IMR-90 (cell line): ENCODE measurements around the gene COL4A3. TPM values are rescaled to one million over a fixed set of nuclear protein-coding genes. Genes with fewer than 3 reads are reported as not detected.

Source experiments
- ATAC-seq: fragments of 200-7000 bp; cut with Tn5 transposase; 2 replicates; pipeline ENCODE4 v1.9.1; 2020; ENCODE audit warnings: low read depth, mild to moderate bottlenecking, moderate library complexity
- BruUV-seq: library from RNA; stranded (reverse); fragments of 400-500 nt; replicated peaks from 2 replicates; lab custom pipeline; 2021; lab: Mats Ljungman, UMichigan
- CTCF ChIA-PET: fragments of 300-600 bp; formaldehyde crosslinking; extraction: SDS; loops from one replicate; lab custom pipeline; 2021; ENCODE audit warnings: antibody characterized with exemption; lab: Yijun Ruan, JAX
- POLR2A ChIA-PET: fragments of 300-600 bp; sonication (Branson Sonifier 250); formaldehyde crosslinking; loops from one replicate; lab custom pipeline; 2022; ENCODE audit warnings: antibody characterized with exemption; ENCODE audit not compliant: unreplicated experiment; lab: Charles Lee
- DNase-seq: peaks from one replicate; pipeline ENCODE4 v3.0.0; 2013
- H2AFZ ChIP-seq: replicated peaks from 2 replicates; pipeline ENCODE3; 2013; ENCODE audit warnings: low read length, mild to moderate bottlenecking; ENCODE audit not compliant: poor library complexity
- H2AK5ac ChIP-seq: 2 replicates; pipeline ENCODE4 v1.6.1; 2013; ENCODE audit warnings: low read depth, low read length, inconsistent platforms
- H2AK9ac ChIP-seq: replicated peaks from 2 replicates; pipeline ENCODE3; 2013; ENCODE audit warnings: mild to moderate bottlenecking, low read depth, low read length, moderate library complexity; ENCODE audit not compliant: poor library complexity
- H2BK120ac ChIP-seq: 2 replicates; pipeline ENCODE4 v1.6.1; 2013; ENCODE audit warnings: low read depth, low read length, inconsistent platforms
- H2BK15ac ChIP-seq: 3 replicates; pipeline ENCODE4 v1.6.1; 2013; ENCODE audit warnings: low read depth, low read length, inconsistent platforms
- H2BK20ac ChIP-seq: 2 replicates; pipeline ENCODE4 v1.6.1; 2013; ENCODE audit warnings: low read depth, mild to moderate bottlenecking, inconsistent platforms, low read length, moderate library complexity
- H2BK5ac ChIP-seq: 2 replicates; pipeline ENCODE4 v1.6.1; 2013; ENCODE audit warnings: mild to moderate bottlenecking, low read depth, low read length, inconsistent platforms; ENCODE audit not compliant: poor library complexity, severe bottlenecking
- H3K14ac ChIP-seq: replicated peaks from 2 replicates; pipeline ENCODE4 v1.6.1; 2013; ENCODE audit warnings: low read depth, low read length, inconsistent platforms
- H3K18ac ChIP-seq: 2 replicates; pipeline ENCODE4 v1.6.1; 2013; ENCODE audit warnings: low read depth, low read length, control low read depth
- H3K23ac ChIP-seq: 2 replicates; pipeline ENCODE4 v1.6.1; 2013; ENCODE audit warnings: low read depth, low read length, inconsistent platforms
- H3K27ac ChIP-seq: 2 replicates; pipeline ENCODE4 v1.5.1; 2013; ENCODE audit warnings: mild to moderate bottlenecking, control low read depth, low read length; ENCODE audit not compliant: insufficient read depth
- H3K27me3 ChIP-seq: 2 replicates; pipeline ENCODE4 v1.6.1; 2013; ENCODE audit warnings: low read length; ENCODE audit not compliant: control insufficient read depth, insufficient read depth
- H3K36me3 ChIP-seq: 2 replicates; pipeline ENCODE4 v1.6.1; 2013; ENCODE audit warnings: low read length, mixed read lengths; ENCODE audit not compliant: control insufficient read depth, insufficient read depth
- H3K4ac ChIP-seq: 2 replicates; pipeline ENCODE4 v1.6.1; 2013; ENCODE audit warnings: low read depth, low read length, inconsistent platforms
- H3K4me1 ChIP-seq: 2 replicates; pipeline ENCODE4 v1.6.1; 2013; ENCODE audit warnings: low read length, mixed read lengths; ENCODE audit not compliant: control insufficient read depth, insufficient read depth
- H3K4me2 ChIP-seq: 2 replicates; pipeline ENCODE4 v1.6.1; 2013; ENCODE audit warnings: low read depth, mild to moderate bottlenecking, control low read depth, low read length, moderate library complexity
- H3K4me3 ChIP-seq: 2 replicates; pipeline ENCODE4 v1.5.1; 2013; ENCODE audit warnings: low read depth, mild to moderate bottlenecking, control low read depth, low read length, moderate library complexity; ENCODE audit not compliant: insufficient read depth
- H3K56ac ChIP-seq: 2 replicates; pipeline ENCODE4 v1.6.1; 2013; ENCODE audit warnings: low read length, inconsistent platforms; ENCODE audit not compliant: insufficient read depth; ENCODE audit errors: extremely low read depth
- H3K79me1 ChIP-seq, 2 experiments: 2 replicates each; pipeline ENCODE4 v1.6.1; 2013; ENCODE audit warnings: low read length in 2 of 2, inconsistent platforms in 1 of 2, low read depth in 1 of 2
- H3K9ac ChIP-seq: 2 replicates; pipeline ENCODE4 v1.6.1; 2013; ENCODE audit warnings: low read depth, low read length, control low read depth
- H3K9me1 ChIP-seq: 2 replicates; pipeline ENCODE4 v1.6.1; 2013; ENCODE audit warnings: low read length, inconsistent platforms; ENCODE audit not compliant: insufficient read depth
- H3K9me3 ChIP-seq: 2 replicates; pipeline ENCODE4 v1.6.1; 2013; ENCODE audit warnings: low read length; ENCODE audit not compliant: control insufficient read depth, insufficient read depth
- H4K20me1 ChIP-seq: 2 replicates; pipeline ENCODE4 v1.6.1; 2013; ENCODE audit warnings: low read length, inconsistent platforms; ENCODE audit not compliant: insufficient read depth
- H4K5ac ChIP-seq: 2 replicates; pipeline ENCODE4 v1.6.1; 2013; ENCODE audit warnings: mild to moderate bottlenecking, low read depth, low read length, control low read depth
- H4K8ac ChIP-seq, 2 experiments: 2 replicates each; pipeline ENCODE4 v1.6.1; 2013; ENCODE audit warnings: low read depth in 2 of 2, low read length in 2 of 2, control low read depth in 1 of 2, inconsistent platforms in 1 of 2
- H4K91ac ChIP-seq: 2 replicates; pipeline ENCODE4 v1.6.1; 2013; ENCODE audit warnings: low read depth, low read length, inconsistent platforms; ENCODE audit not compliant: insufficient read depth
- BHLHE40 ChIP-seq: fragments of 150-350 bp; IDR thresholded peaks from 2 replicates; pipeline ENCODE4 v1.6.1; 2016; ENCODE audit warnings: mild to moderate bottlenecking, low read depth, low read length
- CEBPB ChIP-seq: IDR thresholded peaks from 2 replicates; pipeline ENCODE4 v1.6.1; 2012; ENCODE audit warnings: low read depth, low read length, improper control_type of control experiment
- MAZ ChIP-seq: IDR thresholded peaks from 2 replicates; pipeline ENCODE4 v1.6.1; 2012; ENCODE audit warnings: low read depth, mild to moderate bottlenecking, low read length, improper control_type of control experiment, moderate library complexity, borderline replicate concordance
- RCOR1 ChIP-seq: IDR thresholded peaks from 2 replicates; pipeline ENCODE4 v1.6.1; 2012; ENCODE audit warnings: mild to moderate bottlenecking, low read length, improper control_type of control experiment; ENCODE audit not compliant: insufficient replicate concordance
- SMC3 ChIP-seq: fragments of 150-350 bp; IDR thresholded peaks from 2 replicates; pipeline ENCODE4 v1.6.1; 2016; ENCODE audit warnings: low read depth, mild to moderate bottlenecking, antibody characterized with exemption, low read length, moderate library complexity
- WGBS, 2 experiments: methylation state at CpG; one replicate each; pipeline versions ENCODE4 v1.1.5 to v1.1.7; 2013; ENCODE audit warnings: missing lambda C conversion rate in 2 of 2; ENCODE audit not compliant: insufficient read length in 1 of 2; ENCODE audit errors: extremely low coverage in 2 of 2; 5-methylcytosine and 5-hydroxymethylcytosine counted together
- dilution Hi-C: fragments of 300-500 bp; cut with HindIII; formaldehyde crosslinking; loops from one replicate; pipeline ENCODE4 v1.14.3; 2018; ENCODE audit warnings: low sequenced_read_pairs; ENCODE audit not compliant: unreplicated experiment
- in situ Hi-C: fragments of 300-500 bp; cut with MboI; formaldehyde crosslinking; loops from 3 replicates; pipeline ENCODE4 v1.14.3; 2019; ENCODE audit warnings: low sequenced_read_pairs, inconsistent platforms, mixed read lengths
- intact Hi-C: fragments of 100-400 bp; cut with micrococcal nuclease; formaldehyde crosslinking; loops from 2 replicates; pipeline ENCODE4 v1.10.0; 2022
- polyA plus RNA-seq, 3 experiments: library from polyadenylated mRNA; depleted of rRNA; stranded (reverse); fragments of >200 nt; gene quantifications; 2 replicates each; pipeline ENCODE4 v1.2.3, GENCODE V29; 2012; ENCODE audit warnings: low replicate concordance in 1 of 3
- total RNA-seq: library from RNA; depleted of rRNA; stranded (reverse); fragments of >200 nt; gene quantifications from 2 replicates; pipeline ENCODE4 v1.2.3, GENCODE V29; 2012
- TF ChIP-seq, protein P1 (sequence below): fragments of 150-350 bp; IDR thresholded peaks from 2 replicates; pipeline ENCODE4 v1.6.1; 2016; ENCODE audit warnings: low read depth, mild to moderate bottlenecking, low read length, moderate library complexity, borderline replicate concordance
- TF ChIP-seq, protein P2 (sequence below): conservative IDR thresholded peaks from 2 replicates; pipeline ENCODE4 v1.5.1; 2012; ENCODE audit warnings: mild to moderate bottlenecking, low read depth, low read length, improper control_type of control experiment
- TF ChIP-seq, protein P3 (sequence below): fragments of 150-350 bp; IDR thresholded peaks from 2 replicates; pipeline ENCODE4 v1.6.1; 2017; ENCODE audit warnings: mild to moderate bottlenecking, antibody characterized with exemption, low read length, low read depth

The COL4A3 gene
- total and polyA plus RNA-seq, 2 of the 4 experiments (the other 2 are of a cell fraction): not detected

DNA sequence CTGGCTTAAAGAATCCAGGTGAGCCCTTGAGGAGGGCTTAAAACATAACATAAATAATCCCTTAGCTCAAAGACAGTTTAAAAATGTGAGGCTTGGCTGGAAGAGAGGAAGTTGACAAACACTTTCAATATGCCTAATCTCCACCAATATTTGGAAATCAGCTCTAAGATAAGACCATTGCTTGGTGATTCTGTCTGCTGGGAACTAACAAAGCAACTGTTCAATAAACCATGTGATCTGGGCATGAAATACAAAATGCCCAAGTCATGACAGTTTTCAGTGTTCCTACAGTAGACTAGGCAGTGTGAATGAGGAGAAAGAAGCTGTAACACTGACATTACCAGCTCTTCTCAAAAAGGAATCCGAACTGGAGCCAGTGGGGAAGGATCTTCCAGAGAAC, 171.3 kb downstream of the COL4A3 start:
- Histone ChIP-seq H3K36me3 (peaks cover 14% of the 10 kb centered on the region), H3K23ac (no peak overlapping the region), H2AK5ac (no peak overlapping the region), H2BK15ac (no peak overlapping the region), H4K91ac (no peak overlapping the region), H3K27ac (no peak overlapping the region), H3K4me3 (no peak overlapping the region), H3K27me3 (no peaks in the 10 kb centered on the region), H2BK120ac (no peak overlapping the region), H3K56ac (no peak overlapping the region), H3K4me1 (no peaks in the 10 kb centered on the region), H2AK9ac (no peak overlapping the region), H3K4ac (no peak overlapping the region), H3K79me1 (peaks cover 17 to 18% of the 10 kb centered on the region in 2 experiments), H4K5ac (no peak overlapping the region), H3K18ac (no peak overlapping the region), H3K9ac (no peak overlapping the region), H3K9me1 (peaks cover 3% of the 10 kb centered on the region), H3K4me2 (no peak overlapping the region), H2BK20ac (no peak overlapping the region), H2BK5ac (no peak overlapping the region), H2AFZ (no peak overlapping the region), H3K14ac (no peak overlapping the region), H3K9me3 (no peaks in the 10 kb centered on the region), H4K8ac (no peak overlapping the region), H4K20me1 (no peaks in the 10 kb centered on the region)
- no TSS peak for BruUV-seq
- in situ Hi-C loops (no loop called here), intact Hi-C loops (no loop called here), dilution Hi-C loops (no loop called here)
- WGBS, 2 experiments: no CpG with 5 or more reads among the region's 1 CpG
- CTCF ChIA-PET: no interaction called here
- TF ChIP-seq, protein P1, sequence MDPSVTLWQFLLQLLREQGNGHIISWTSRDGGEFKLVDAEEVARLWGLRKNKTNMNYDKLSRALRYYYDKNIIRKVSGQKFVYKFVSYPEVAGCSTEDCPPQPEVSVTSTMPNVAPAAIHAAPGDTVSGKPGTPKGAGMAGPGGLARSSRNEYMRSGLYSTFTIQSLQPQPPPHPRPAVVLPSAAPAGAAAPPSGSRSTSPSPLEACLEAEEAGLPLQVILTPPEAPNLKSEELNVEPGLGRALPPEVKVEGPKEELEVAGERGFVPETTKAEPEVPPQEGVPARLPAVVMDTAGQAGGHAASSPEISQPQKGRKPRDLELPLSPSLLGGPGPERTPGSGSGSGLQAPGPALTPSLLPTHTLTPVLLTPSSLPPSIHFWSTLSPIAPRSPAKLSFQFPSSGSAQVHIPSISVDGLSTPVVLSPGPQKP: no peak
- TF ChIP-seq, protein P2, sequence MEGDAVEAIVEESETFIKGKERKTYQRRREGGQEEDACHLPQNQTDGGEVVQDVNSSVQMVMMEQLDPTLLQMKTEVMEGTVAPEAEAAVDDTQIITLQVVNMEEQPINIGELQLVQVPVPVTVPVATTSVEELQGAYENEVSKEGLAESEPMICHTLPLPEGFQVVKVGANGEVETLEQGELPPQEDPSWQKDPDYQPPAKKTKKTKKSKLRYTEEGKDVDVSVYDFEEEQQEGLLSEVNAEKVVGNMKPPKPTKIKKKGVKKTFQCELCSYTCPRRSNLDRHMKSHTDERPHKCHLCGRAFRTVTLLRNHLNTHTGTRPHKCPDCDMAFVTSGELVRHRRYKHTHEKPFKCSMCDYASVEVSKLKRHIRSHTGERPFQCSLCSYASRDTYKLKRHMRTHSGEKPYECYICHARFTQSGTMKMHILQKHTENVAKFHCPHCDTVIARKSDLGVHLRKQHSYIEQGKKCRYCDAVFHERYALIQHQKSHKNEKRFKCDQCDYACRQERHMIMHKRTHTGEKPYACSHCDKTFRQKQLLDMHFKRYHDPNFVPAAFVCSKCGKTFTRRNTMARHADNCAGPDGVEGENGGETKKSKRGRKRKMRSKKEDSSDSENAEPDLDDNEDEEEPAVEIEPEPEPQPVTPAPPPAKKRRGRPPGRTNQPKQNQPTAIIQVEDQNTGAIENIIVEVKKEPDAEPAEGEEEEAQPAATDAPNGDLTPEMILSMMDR: no peak
- TF ChIP-seq SMC3 (no peak), CEBPB (no peak), RCOR1 (no peak), BHLHE40 (no peak), MAZ (no peak)
- TF ChIP-seq, protein P3, sequence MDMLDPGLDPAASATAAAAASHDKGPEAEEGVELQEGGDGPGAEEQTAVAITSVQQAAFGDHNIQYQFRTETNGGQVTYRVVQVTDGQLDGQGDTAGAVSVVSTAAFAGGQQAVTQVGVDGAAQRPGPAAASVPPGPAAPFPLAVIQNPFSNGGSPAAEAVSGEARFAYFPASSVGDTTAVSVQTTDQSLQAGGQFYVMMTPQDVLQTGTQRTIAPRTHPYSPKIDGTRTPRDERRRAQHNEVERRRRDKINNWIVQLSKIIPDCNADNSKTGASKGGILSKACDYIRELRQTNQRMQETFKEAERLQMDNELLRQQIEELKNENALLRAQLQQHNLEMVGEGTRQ: no peak
- ATAC-seq (no peak), DNase-seq (no peak)
- POLR2A ChIA-PET: interaction anchor here (0.6 kb wide), 1 partner anchor 10 kb away, joined by 3 read pairs; no protein-coding TSS in a partner anchor
